Heart left ventricle (tissue), 16 donors: ENCODE measurements around the gene IFNLR1. TPM values are rescaled to one million over a fixed set of nuclear protein-coding genes. Genes with fewer than 3 reads are reported as not detected.
A peak's percentile ranks its signal among the peaks of the same experiment; 100 is the strongest.

Experiments
- ATAC-seq, 4 donors: fragments of 200-7000 bp; cut with Tn5 transposase; one replicate each; pipeline ENCODE4 v1.9.1; 2020 to 2022; ENCODE audit warnings: moderate library complexity in 4 of 4, mild to moderate bottlenecking in 3 of 4, moderate number of reproducible peaks in 1 of 4
- DNase-seq, 5 donors: peaks; one replicate each; pipeline ENCODE4 v3.0.0-alpha.2; 2020
- H3K27ac ChIP-seq, 12 donors: fragments of 200-600 bp; sonication (generic) in 4 of 12; one replicate each; pipeline versions ENCODE4 v1.5.0 to v1.8.0; 2016 to 2022; ENCODE audit warnings: mild to moderate bottlenecking in 2 of 12
- H3K27me3 ChIP-seq, 9 donors: fragments of 200-600 bp; sonication (generic) in 2 of 9; one replicate each; pipeline versions ENCODE4 v1.5.1 to v1.8.0; 2016 to 2022; ENCODE audit warnings: mild to moderate bottlenecking in 3 of 9
- H3K36me3 ChIP-seq, 9 donors: fragments of 200-600 bp; sonication (generic) in 2 of 9; one replicate each; pipeline versions ENCODE4 v1.5.0 to v1.8.0; 2018 to 2022; ENCODE audit warnings: mild to moderate bottlenecking in 2 of 9
- H3K4me1 ChIP-seq, 12 donors: fragments of 200-600 bp; sonication (generic) in 4 of 12; one replicate each; pipeline versions ENCODE4 v1.5.0 to v1.8.0; 2016 to 2022; ENCODE audit warnings: mild to moderate bottlenecking in 3 of 12
- H3K4me3 ChIP-seq, 12 donors: fragments of 200-600 bp; sonication (generic) in 4 of 12; one replicate each; pipeline versions ENCODE4 v1.5.0 to v1.8.0; 2017 to 2022; ENCODE audit warnings: mild to moderate bottlenecking in 9 of 12, moderate library complexity in 4 of 12
- H3K9me3 ChIP-seq, 12 donors: fragments of 200-600 bp; sonication (generic) in 4 of 12; one replicate each; pipeline versions ENCODE4 v1.5.0 to v1.8.0; 2016 to 2022; ENCODE audit warnings: mild to moderate bottlenecking in 1 of 12
- POLR2A ChIP-seq, 2 donors: fragments of 450-650 bp; IDR thresholded peaks; one replicate each; pipeline ENCODE4 v1.6.1; 2017; ENCODE audit warnings: antibody characterized with exemption in 2 of 2, mild to moderate bottlenecking in 2 of 2, moderate library complexity in 2 of 2
- WGBS, 4 donors: extraction: QIAGEN DNeasy Blood & Tissue Kit in 2 of 4; methylation state at CpG; one replicate each; pipeline versions ENCODE4 v1.1.5 to v1.1.7; 2013 to 2018; 5-methylcytosine and 5-hydroxymethylcytosine counted together
- intact Hi-C, 10 donors: fragments of 100-400 bp; cut with DNase I; formaldehyde crosslinking; loops; one replicate each; pipeline versions ENCODE4 v1.11.1 to v1.14.2; 2022
- polyA plus RNA-seq, 2 donors: library from polyadenylated mRNA; stranded (reverse); fragments of 200-250 nt; gene quantifications; one replicate each; pipeline ENCODE4 v1.2.3, GENCODE V29; 2013
- total RNA-seq, 9 donors: library from RNA; depleted of rRNA in 2 of 9; stranded (reverse); fragments of >200 nt in 2 of 9; fragmentation: NEBNext Ultra II Directional in 3 of 9; extraction: Animal tissue kit (Norgen Biotek cat#: 25700) in 3 of 9; gene quantifications; one replicate each; pipeline versions ENCODE4 v1.1.0 to v1.2.4, GENCODE V29; 2016 to 2023
- TF ChIP-seq, protein P1 (sequence below), 12 donors: fragments of 200-600 bp; sonication (generic) in 4 of 12; IDR thresholded peaks; one replicate each; pipeline versions ENCODE4 v1.5.0 to v1.8.0; 2018 to 2022; ENCODE audit warnings: antibody characterized with exemption in 12 of 12, mild to moderate bottlenecking in 5 of 12
- donor health status: ischemic (EF 13 %, LVEDD 7.1; RV severe dilation, severe dysfunction).
- donor health status: healthy with polysubstance abuse.
- donor health status: DM: no; HTN: yes; CAD: no.
- donor health status: DM: no; HTN: no; CAD: no.
- donor health status: ischemic (EF 25% LVEDD 6.9; RV normal size, moderate dysfunction).
- donor health status: ischemic (EF 25% LVEDD 5.7; RV mildly dilated, moderate dysfunction).
- donor health status: healthy.
- donor health status: DM: yes; HTN: yes; CAD: no.
- donor health status: ischemic (EF 35%, LVEDD 5.7; RV mildly dilated, moderate dysfunction).
- donor health status: nonischemic (EF 11% LVEDD 7.7; RV severe dilation, severe dysfunction).
- donor health status: DM: yes; HTN: yes; CAD: no.
- donor health status: PGD.
- donor health status: ischemic (EF 29% LVEDD 5.4; RV normal size, mild dysfunction).
- donor health status: nonischemic (EF 23%, LVEDD 6.1; RV moderate dilation, normal function).

Gene IFNLR1
- total and polyA plus RNA-seq, 11 donors = 0.99 to 3.4 (median 2.7) TPM

DNA sequence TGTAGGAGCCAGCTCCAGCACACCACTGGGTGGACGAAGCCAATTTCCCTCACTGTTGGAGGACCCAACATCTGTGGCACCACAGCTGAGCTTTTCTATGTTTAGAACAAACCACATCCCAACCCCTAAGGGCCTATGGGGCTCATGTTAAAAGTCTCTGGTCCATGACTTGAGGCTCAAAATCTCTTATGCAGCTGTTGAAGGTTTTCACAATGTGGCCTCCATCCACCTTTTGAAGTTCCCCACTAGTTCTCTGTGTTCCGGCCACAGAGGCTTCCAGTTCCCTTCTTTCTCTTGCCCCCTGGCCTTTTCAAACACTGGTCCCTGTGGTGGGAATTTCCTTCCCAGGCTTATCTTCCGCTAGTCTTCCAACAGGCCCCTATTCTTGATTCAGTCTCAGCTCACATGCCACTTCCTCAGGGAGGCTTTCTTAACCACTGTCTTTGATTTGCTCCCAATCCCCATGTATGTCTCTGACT is 3.9 kb upstream of the IFNLR1 start:
- H3K4me1 ChIP-seq = peaks cover 0 to 45% (median 8%) of the 10 kb centered on the region in 12 donors
- no peaks in the 10 kb centered on the region for H3K9me3 ChIP-seq
- ATAC-seq (no peak), DNase-seq (no peak)
- H3K4me3 ChIP-seq = no peak overlapping the region
- 75 to 86% (median 79%) methylated on average over 3 of the region's 3 CpGs for WGBS, 4 donors
- peaks cover 0 to 24% (median 5%) of the 10 kb centered on the region in 9 donors for H3K27me3 ChIP-seq
- H3K36me3 ChIP-seq = no peaks in the 10 kb centered on the region
- no peak for TF ChIP-seq POLR2A (IDR thresholded peaks at IDR 0.05)
- TF ChIP-seq, protein P1, sequence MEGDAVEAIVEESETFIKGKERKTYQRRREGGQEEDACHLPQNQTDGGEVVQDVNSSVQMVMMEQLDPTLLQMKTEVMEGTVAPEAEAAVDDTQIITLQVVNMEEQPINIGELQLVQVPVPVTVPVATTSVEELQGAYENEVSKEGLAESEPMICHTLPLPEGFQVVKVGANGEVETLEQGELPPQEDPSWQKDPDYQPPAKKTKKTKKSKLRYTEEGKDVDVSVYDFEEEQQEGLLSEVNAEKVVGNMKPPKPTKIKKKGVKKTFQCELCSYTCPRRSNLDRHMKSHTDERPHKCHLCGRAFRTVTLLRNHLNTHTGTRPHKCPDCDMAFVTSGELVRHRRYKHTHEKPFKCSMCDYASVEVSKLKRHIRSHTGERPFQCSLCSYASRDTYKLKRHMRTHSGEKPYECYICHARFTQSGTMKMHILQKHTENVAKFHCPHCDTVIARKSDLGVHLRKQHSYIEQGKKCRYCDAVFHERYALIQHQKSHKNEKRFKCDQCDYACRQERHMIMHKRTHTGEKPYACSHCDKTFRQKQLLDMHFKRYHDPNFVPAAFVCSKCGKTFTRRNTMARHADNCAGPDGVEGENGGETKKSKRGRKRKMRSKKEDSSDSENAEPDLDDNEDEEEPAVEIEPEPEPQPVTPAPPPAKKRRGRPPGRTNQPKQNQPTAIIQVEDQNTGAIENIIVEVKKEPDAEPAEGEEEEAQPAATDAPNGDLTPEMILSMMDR (IDR thresholded peaks at IDR 0.05) = no peak
- peak overlapping the region in 1 of 12 donors; percentile 67 for H3K27ac ChIP-seq
- intact Hi-C loops = loop anchor here in 2 of 10 donors (10.0 kb wide), 2 partner anchors 344 to 444 kb away; no protein-coding TSS in a partner anchor

DNA sequence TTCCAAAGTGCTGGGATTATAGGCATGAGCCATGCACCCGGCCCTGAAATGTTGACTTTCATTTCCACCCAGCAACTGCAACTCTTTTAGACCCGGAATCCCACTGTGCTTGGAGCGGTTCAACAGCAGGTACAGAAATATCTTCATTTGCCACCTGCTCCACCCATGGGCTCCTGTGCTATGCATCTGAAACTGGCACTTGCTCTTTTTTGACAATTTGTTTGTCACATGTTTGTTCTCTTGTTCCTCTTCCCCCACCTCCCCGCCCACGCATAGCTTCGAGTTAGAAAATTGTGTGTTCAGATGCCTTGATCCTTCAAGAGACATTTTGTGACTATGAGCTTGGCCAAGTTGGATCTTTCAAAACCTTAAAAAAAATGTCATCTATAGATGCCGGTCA is 2.4 kb upstream of the IFNLR1 start:
- WGBS, 4 donors = 84 to 89% (median 86%) methylated on average over 7 of the region's 7 CpGs
- peaks cover 0 to 28% (median 5%) of the 10 kb centered on the region in 9 donors for H3K27me3 ChIP-seq

DNA sequence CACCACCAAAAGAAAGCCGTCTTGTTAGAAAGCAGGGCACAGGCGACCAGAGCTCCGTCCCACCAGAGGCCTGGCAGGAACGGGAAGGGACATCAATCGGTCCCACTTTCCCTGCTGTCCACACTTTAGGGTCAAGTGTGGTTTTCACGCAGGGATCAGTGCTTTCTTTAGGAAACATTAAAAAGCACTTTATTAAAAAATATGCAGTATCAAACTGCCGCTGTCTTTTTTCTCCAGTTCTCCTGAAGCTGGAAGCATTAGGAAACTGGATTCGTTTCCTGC is 437 bp downstream of the IFNLR1 start:
- no peak for DNase-seq
- ATAC-seq = no peak
- 40 to 55% (median 42%) methylated on average over 8 of the region's 8 CpGs for WGBS, 4 donors
- Histone ChIP-seq H3K4me1 (peaks cover 0 to 39% (median 8%) of the 10 kb centered on the region in 12 donors), H3K9me3 (no peaks in the 10 kb centered on the region), H3K36me3 (no peaks in the 10 kb centered on the region), H3K4me3 (peak overlapping the region; percentile 33 to 75 (median 57)), H3K27ac (peak overlapping the region in 6 of 12 donors; percentile 21 to 81 (median 53)), H3K27me3 (peaks cover 0 to 28% (median 5%) of the 10 kb centered on the region in 9 donors)
- TF ChIP-seq, protein P1 (IDR thresholded peaks at IDR 0.05) = no peak
- no peak for TF ChIP-seq POLR2A (IDR thresholded peaks at IDR 0.05)
- intact Hi-C loops = loop anchor here in 1 of 10 donors (5.0 kb wide), 1 partner anchor 114 kb away; no protein-coding TSS in a partner anchor

More for the DNA sequence above, 2.4 kb upstream of the IFNLR1 start:
- H3K36me3 ChIP-seq = no peaks in the 10 kb centered on the region
- no peak overlapping the region for H3K4me3 ChIP-seq
- DNase-seq (no peak), ATAC-seq (no peak)
- intact Hi-C loops = loop anchor here in 1 of 10 donors (5.0 kb wide), 1 partner anchor 117 kb away; no protein-coding TSS in a partner anchor
- TF ChIP-seq POLR2A (IDR thresholded peaks at IDR 0.05) = no peak
- TF ChIP-seq, protein P1 (IDR thresholded peaks at IDR 0.05) = no peak
- H3K9me3 ChIP-seq = no peaks in the 10 kb centered on the region
- H3K4me1 ChIP-seq = peaks cover 0 to 45% (median 8%) of the 10 kb centered on the region in 12 donors
- H3K27ac ChIP-seq = peak overlapping the region in 1 of 12 donors; percentile 67

DNA sequence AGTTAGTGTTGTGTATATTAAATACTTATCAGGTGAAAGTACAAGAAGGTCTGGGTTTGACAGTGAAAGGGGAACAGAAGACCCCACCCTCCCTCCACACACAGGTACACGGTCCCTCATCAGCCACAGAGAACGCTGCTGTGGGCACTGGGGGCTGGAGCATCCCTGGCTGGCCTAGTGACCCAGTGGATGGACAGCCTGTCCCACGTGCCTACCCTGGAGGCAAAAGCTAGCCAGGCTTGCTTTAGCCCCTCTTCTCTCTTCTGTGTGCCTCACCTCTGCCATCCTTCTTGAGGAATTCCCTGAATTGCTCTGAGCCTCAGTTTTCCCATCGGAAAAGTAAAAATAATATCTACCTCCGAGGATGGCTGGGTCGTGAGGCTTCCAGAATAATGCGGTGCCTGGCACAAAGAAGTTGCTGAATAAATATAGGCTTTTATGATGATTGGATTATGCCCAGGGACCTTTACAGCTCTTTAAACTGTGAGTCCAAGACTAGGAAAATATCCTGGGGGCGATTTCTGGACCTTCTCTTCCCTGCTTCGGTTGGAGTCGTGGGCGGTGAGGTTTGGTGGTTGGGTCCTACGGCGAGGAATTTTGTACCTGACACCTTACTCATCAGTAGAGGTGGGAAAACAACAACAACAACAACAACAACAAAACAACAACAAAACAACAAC is 918 bp downstream of the IFNLR1 start:
- 85 to 90% (median 87%) methylated on average over 13 of the region's 13 CpGs for WGBS, 4 donors

More for the DNA sequence above, 918 bp downstream of the IFNLR1 start:
- Histone ChIP-seq H3K4me1 (peaks cover 0 to 35% (median 8%) of the 10 kb centered on the region in 12 donors), H3K4me3 (peak overlapping the region in 3 of 12 donors; percentile 33 to 75 (median 68)), H3K27me3 (peaks cover 0 to 28% (median 5%) of the 10 kb centered on the region in 9 donors), H3K9me3 (no peaks in the 10 kb centered on the region), H3K27ac (peak overlapping the region in 1 of 12 donors; percentile 81), H3K36me3 (no peaks in the 10 kb centered on the region)
- intact Hi-C loops = loop anchor here in 1 of 10 donors (5.0 kb wide), 1 partner anchor 114 kb away; no protein-coding TSS in a partner anchor
- TF ChIP-seq, protein P1 (IDR thresholded peaks at IDR 0.05) = no peak
- no peak for TF ChIP-seq POLR2A (IDR thresholded peaks at IDR 0.05)
- ATAC-seq = no peak
- DNase-seq = no peak
